ENCODE data around the gene MBD5.

The MBD5 gene

DNA sequence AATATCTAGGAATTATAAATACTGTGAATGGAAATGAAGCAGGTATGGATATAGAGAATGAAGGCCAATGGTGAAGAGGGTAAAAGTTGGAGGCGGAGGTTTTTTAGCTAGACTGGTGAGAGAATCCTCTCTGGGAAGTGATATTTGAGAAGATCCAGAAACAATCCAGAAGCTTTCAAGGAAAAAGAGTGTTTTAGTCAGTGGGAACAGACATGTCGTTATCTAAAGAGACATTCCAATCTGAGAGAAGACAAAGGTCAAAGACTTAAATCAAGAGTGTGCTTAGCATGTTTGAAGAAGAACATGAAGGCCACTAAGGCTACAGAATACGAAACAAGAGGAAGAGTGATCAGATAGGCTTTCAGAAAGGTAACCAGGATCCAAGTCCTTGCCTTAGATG is 211.0 kb downstream of the MBD5 start:
- DNase-seq = no peak

DNA sequence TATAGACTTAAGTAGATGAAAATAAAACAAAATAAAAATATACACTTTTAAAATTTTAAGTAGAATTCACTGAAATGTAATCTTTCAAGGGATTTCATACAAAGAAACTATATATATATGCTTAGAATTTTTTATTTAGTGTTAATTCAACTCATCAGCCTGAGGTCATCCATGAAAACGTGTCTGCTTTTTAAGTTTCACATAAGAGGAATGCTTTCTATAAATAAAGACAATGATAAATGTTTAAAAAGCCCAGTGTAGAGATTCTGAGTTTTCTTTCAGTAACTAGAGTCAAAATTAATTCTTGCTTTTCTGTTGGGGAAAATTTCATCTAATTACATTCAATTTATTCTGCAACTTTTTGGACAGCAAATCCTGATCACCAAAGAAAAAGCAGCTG is 213.3 kb downstream of the MBD5 start:
- no peak for DNase-seq

DNA sequence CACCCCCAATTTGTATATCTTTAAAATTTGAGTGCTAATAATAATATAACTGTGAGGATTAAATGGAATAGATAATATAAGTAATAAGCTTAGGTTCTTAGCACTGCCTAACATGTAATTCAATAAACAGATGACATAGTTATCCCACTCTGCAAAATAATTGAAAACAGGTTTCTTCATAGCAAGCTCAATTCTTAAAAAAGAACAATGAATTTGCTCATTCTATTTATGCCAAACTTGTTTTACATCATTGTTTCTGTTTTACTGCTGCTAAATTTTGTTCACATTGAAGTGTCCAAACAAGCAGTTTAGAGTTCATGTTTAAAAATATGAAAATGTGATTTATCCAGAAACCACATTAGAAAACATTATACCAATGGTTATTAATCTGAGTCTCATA is 217.0 kb downstream of the MBD5 start:
- peak; percentile 29 for DNase-seq

DNA sequence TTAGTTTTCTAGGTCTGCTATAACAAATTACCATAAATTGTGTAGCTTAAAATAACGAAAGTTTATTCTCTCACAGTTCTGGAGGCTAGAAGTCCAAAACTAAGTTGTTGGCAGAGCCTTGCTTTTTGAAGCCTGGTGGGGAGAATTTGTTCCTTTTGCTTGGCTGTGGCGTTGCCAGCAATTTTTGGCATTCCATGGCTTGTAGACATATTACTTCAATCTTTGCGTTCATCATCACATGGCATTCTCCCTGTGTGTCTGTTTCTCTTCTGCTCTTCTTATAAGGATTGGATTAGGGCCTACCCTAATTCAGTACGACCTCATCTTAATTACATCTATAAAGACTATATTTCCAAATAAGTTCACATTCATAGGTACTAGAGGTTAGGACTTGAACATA is 217.7 kb downstream of the MBD5 start:
- DNase-seq = peak; percentile 73

DNA sequence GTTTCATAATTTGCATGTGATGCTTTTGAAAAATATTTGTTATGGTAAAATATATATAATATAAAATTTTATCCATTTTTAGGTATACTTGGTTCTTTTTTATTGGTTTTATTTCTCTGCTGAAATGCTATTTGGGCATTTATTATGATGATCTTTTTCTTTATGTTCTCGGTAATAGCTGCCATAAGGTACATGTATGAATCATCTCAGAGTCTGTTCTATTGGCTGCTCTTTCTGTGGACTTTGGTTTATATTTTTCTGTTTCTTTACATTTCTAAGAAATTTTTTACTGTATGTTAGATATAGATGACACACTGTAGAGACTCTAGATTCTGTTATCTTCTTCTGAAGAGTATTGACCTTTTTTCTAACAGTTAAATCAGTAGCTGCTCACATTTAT is 219.9 kb downstream of the MBD5 start:
- no peak for DNase-seq

DNA sequence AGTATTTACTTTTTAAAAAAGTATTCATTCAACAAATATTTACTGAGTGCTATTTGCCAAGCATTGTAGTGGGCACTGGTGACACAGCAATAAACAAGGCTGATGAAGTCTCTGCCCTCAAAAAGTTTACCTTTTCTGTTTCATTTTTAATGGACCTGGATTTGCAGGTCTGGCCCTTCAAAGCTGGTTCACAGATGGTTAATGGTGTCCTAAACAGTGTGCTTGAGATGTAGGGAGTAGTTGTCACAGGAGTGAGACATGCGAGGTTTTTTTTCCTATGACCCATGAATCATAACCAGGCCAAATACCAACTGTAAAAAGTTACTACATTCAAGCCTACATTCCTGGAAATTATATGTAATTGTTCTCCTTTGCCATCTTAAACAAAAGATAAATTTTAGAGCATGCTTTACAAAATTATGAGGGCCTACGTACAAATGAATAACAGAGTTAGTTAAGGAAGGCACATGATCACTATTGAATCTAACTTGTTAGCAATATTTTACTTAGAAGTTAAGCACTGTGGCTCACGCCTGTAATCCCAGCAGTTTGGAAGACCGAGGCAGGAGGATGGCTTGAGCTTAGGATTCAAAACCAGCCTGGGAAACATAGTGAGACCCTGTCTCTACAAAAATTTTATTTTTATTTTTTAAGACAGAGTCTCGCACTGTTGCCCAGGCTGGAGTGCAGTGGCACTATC is 223.9 kb downstream of the MBD5 start:
- DNase-seq = peak; percentile 68

DNA sequence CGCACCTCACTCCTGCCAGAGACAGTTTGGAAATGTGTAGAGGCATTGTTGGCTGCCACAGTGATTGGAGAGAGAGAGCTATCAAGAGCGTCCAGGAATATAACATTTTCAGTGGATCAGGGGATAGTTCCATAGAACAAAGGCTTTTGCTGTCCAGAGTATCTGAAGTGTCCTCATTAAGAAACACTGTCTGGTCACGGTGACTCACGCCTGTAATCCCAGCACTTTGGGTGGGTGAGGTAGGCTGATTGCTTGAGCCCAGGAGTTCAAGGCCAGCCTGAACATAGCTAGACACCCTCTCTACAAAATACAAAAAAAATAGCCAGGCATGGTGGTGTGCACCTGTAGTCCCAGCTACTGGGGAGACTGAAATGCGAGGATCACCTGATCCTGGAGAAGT is 231.1 kb downstream of the MBD5 start:
- no peak for DNase-seq

DNA sequence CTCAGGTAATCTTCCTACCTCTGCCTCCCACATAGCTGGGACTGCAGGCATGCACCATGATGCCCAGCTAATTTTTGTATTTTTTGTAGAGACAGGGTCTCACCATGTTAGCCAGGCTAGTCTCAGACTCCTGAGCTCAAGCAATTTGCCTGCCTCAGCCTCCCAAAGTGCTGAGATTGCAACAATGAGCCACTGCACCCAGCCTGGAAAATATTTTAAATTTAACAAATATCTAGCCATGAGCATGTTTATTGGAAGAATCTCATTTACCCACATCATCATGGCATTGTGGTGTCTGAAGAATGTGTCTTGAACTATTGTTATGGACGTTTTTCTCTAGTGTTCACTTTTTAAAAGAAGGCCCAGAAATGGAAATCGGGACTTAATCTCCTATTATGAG is 231.8 kb downstream of the MBD5 start:
- DNase-seq = no peak

DNA sequence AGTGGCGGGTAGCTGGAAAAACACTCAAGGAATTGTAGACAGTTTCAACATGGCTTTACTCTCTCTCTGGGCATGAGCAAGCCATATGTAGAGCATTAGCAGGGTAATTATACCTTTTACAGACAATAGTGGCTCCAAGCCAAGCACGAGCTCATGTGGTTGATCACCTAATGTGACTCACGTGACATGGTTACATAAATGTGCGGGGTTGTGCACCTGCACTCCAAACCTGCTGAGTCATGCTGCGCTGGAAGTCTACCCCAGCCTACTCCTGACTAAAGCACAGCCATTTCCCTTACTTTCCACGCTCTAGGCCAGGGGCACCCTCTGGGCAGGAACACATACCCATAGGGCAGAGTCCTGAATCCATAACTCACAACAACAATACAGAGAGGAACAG is 232.8 kb downstream of the MBD5 start:
- DNase-seq = no peak

DNA sequence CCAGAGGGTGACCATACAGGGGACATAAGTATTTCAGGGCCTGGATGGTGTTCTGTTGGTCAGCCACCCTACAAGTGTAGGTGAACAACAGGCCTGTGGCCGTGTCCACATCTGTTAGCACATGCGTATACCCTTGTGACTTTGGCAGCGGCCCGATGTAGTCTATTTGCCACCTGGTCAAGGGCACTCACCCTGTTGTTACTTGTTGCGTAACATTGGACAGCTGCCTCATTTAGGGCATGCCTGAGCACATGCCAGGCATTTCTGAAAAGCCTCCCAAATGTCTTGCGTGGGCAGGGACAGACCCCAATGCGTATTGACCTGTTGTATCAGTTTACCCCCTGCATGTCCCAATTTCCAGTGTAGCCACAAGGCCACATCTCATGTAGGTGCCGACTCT is 235.0 kb downstream of the MBD5 start:
- DNase-seq = no peak

DNA sequence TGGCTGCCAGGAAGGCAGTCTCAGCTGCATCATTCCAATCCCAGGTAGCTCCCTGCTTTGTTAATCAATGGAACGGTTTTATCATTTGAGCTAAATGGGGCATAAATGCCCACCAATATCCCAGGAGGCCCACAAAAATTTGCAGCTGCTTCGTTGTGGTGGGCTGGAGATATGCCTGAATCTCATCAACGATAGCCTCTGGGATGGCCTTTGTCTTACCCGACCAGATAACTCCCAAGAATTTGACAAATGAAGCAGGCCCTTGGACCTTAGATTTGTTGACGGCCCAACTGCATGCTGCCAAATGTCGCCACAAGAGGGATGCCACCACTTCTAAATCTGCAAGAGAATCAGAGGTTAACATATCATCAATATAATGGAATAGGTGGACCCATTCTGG is 236.4 kb downstream of the MBD5 start:
- no peak for DNase-seq

DNA sequence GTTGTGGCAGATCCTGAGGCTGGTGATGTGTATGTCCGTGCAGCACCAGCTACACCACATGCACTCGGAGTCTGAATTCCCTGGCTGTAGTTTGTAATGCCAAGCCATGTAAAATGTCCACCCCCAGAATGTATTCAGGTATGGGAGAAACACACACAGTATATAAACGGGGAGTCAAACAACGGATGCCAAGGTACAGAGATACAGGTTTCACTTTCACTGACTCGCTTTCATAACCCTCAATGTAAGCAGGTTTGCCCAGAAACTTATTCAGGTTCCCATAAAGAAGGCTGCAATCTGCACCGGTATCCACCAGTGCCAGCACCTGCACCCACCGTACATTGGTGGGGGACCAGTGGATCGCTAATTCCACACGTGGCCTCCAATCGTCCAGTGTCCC is 237.2 kb downstream of the MBD5 start:
- DNase-seq = no peak

DNA sequence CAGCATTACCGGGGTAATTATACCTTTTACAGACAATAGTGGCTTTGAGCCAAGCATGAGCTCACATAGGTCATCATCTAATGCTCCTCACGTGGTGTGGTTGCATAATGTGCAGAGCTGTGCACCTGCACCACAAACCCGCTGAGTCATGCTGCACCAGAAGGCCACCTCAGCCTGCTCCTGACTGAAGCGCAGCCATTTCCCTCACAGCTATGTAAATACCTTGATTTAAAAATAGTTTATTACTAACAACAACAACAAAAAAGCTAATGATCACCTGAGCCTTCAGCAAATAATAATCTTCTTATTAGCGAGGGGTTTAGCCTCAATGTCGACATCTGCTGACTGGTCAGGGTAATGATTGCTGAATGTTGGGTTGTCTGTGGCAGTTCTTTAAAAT is 238.8 kb downstream of the MBD5 start:
- DNase-seq = no peak

DNA sequence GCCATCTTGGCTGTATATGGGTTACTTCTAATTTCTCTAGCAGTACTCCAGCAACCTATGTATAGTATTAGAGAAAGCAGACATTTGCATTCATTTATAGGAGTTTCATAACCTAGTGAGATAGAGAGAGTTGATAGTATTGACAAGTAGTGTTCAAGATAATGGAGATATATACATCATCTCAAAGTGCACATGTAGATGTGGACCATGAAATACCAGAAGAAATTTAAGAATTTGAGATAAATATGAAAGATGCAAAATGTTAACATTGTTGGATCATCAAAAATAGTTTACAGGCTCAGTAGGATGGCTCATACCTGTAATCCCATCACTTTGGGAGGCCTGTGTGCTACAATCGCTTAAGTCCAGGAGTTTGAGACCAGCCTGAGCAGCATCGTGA is 243.0 kb downstream of the MBD5 start:
- DNase-seq = no peak

DNA sequence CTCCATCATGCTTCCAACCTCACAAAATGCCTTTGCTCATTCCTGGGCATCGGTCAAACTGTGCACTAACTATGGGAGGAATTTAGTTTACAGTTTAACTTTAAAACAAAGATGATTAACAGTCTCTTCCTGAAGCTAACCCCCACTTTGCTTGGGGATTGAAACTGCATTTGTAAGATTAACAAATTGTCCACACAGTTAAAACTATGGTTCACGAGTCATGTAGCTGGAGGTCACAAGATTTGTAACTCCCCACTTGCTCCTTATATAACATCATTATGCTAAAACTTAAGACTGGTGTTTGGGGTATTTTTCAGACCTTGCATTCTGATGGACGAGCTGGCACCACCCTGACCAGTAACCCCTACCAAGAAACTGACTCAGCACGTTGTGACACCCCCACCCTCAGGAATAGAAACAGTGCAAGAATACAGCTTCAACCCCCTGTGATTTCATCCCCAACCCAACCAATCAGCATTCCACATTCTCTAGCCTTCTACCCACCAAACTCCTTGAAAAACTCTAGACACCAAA is 252.3 kb downstream of the MBD5 start:
- peak; percentile 49 for DNase-seq

DNA sequence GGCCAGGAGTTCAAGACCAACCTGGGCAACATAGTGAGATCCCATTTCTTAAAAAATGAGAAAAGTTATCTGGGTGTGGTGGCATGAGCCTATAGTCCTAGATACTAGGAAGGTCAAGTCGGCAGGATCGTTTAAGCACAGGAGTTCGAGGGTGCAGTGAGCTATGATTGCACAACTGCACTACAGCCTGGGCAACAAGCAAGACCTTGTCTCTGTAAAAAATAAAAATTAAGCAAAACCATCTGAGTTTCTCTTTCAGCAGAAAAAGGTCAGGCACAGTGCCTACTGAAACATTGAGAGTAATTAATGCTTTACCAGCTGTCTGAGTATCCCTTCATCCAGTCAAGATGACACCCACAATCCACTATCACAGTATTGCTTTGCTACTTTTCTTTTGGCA is 258.3 kb downstream of the MBD5 start:
- no peak for DNase-seq

DNA sequence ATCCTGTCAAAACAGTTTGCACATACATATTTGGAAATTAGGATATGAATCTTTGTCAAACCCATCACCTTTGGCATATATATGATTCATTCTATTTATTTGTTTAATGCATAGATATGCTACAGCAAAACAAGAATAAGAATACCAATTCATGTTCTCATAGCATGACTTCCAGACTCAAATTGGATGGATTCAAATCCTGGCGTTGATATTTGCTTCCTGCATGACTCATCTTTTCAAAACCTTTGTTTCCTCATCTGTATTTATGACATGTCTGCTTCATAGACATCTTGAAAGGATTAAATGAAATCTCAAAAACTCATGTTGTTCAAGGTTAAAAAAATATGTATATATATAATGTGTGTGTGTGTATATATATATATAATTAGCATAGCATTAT is 261.3 kb downstream of the MBD5 start:
- peak; percentile 61 for DNase-seq

DNA sequence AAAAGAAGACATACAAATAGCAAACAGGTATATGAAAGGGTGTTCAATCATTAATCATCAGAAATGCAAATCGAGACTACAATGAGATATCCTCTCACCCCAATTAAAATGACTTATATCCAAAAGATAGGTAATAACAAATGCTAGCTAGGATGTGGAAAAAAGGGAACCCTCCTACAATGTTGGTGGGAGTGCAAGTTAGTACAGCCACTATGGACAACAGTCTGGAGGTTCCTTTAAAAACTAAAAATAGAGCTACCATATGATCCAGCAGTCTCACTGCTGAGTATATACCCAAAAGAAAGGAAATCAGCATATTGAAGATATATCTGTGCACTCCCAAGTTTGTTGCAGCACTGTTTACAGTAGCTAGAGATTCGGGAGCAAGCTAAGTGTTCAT is 271.5 kb downstream of the MBD5 start:
- no peak for DNase-seq

DNA sequence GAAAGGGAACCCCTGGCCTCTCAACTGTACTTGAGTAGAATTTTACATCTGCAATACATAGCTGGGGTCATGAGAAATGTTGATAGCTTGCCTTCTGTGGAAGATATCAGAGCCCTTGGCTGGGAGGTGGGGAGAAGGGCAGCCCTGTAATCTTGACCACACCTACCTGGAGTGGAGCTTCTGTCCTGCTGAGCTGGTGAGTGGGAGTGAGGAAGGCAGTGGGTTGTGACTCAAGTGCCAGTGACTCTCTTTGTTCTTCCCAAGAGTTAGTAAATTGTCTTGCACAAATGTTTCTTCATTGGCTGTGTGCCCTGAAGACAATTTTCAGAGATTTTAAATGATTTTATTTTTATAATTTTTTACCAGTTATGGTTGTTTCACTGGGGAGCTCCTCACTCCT is 277.3 kb downstream of the MBD5 start:
- no peak for DNase-seq

DNA sequence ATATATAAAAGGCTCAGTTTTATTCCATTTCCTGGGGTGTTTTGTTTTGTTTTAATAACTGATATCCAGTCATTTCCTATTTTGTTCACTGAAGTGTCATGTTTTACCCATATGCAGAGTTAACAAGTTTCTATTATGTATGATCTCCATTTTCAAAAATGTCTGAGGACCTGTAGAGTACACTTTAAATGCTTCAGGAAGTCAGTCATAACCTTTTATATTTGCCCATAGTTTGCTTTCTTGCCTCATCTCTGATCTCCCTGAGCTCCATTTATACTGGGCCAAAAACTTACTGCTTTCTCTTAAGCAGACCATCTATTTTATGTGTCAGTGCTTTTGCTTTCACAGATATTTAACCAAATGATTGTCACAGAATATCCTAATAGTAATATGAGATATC is 278.7 kb downstream of the MBD5 start:
- no peak for DNase-seq

DNA sequence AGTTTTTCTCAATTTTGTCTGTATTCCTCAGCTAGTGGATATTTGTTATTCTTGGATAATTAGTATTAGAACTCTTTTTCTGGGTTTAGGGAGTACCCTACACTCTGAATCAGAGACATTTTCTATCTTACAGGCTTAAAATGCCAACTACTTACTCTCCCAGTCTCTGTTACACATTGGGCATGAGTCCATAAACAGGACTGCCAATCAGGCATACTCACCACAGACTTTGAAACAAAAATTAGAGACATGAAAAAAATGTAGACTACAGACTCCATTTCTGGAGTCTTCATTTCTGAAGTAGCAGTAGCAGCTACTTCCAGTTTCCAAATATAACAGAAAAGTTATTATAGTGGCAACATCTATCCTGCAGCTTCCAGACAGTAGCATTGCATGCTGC is 279.7 kb downstream of the MBD5 start:
- peak; percentile 71 for DNase-seq

DNA sequence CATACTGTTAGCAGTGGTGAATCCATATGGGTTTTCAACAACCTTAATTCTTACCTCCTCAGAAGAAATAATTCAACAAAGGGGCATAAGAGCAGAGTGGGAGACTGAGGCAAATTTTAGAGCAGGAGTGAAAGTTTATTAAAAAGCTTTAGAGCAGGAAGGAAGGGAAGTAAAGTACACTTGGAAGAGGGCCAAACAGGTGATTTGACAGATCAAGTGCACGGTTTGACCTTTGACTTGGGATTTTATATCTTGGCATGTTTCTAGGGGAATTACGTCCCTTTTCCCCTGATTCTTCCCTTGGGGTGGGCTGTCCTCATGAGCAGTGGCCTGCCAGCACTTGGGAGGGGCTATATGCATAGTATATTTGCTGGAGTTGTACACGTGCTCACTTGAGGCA is 280.5 kb downstream of the MBD5 start:
- no peak for DNase-seq

DNA sequence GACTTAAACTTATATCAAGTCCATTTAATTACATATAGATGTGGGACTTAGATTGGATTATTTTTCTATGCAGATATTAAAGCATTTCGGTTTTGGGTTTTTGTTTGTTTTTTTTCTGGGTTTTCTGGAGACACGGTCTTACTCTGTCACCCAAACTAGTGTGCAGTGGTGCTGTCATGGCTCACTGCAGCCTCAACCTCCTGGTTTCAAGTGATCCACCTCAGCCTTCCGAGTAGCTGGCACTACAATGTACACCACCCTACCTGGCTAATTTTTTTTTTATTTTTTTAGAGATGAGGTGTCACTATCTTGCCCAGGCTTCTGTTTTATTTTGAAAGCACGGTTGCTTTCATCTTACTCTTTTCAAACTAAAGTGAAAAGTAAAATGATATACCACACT is 281.6 kb downstream of the MBD5 start:
- DNase-seq = no peak

DNA sequence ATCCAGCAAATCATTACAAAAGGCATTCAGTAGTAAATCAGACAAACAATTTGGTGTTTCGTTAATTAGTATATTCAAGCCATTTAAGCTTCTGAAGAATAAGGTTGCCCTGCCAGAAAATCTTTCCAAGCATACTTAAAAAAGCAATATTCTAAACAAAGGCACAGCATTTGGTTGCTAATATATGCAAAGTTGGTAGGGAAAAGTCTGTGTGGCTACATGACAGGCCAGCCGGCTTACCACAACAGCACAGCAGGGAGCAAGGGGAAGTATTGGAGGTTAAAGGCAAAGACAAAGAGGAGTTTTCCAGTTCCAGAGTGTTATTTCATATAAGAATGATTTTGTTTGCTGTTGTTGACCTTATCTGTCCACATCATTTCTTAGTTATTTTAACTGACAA is 282.3 kb downstream of the MBD5 start:
- peak; percentile 20 for DNase-seq

DNA sequence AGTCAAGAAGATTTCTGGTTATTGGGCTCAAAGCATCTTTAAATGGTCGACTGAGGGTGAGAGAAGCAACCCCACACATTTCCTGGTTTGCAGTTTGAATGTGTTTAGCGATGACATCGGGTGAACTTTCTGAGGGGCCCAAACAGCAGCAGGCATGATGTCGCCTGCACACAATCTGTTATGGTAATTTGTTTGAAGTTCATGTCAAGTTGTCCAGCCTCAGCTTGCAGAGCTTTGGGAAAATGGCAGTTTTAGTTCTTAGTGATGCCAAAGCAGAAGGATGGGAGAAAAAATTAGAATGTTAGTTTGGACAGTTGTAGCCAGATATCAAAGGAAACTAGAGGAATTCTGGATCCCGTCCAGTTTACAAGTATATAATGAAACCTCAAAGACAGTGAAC is 284.6 kb downstream of the MBD5 start:
- DNase-seq = no peak
